Skeletal muscle cell (primary cell): ENCODE results near the gene ARHGEF28.
A peak's percentile ranks its signal among the peaks of the same experiment; 100 is the strongest.

Source experiments
- DNase-seq: peaks from one replicate; pipeline ENCODE4 v3.0.0-alpha.2; 2010; ENCODE audit warnings: low read depth
- H3K4me3 ChIP-seq: 2 replicates; pipeline ENCODE4 v1.5.1; 2011; ENCODE audit warnings: low read depth, mild to moderate bottlenecking, control low read depth, low read length, moderate library complexity

ARHGEF28 gene

DNA sequence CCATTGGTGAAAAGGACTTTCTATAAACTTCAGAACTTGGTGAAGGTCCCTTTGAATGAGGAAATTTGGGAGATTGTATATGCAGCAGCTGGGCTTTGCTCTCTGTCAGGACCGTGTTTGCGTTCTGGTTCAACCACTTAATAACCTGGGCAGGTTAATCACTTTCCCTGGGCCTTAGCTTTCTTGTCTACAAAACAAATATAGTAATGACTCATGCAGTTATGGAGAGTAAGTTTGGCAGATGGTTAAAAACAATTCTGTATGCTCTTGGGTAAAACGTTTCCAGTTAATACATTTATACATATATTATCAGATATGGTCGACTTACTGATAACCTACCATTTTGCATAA is 197.0 kb downstream of the ARHGEF28 start:
- no peak for DNase-seq

DNA sequence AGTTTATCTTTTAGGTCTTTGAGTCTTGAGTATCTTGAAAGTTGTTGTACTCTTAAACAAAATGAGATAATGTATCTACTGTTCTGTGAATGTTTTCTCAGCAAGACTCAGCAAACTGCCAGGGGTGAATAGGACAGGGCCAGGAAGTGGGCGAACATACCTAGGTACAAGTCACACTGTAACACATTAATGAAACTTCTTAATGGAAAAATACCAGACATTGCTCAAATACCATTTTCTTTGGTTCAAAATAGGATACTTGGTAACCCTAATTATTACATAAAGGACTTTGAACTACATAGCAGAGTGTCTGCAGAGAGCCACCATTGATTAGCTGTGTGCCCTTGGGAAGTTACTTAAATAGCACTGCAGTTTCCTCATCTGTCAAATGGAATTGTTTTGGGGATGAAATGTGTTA is 197.5 kb downstream of the ARHGEF28 start:
- DNase-seq: no peak
- no peak overlapping the region for H3K4me3 ChIP-seq

More for the DNA sequence above, 197.0 kb downstream of the ARHGEF28 start:
- H3K4me3 ChIP-seq: no peak overlapping the region

DNA sequence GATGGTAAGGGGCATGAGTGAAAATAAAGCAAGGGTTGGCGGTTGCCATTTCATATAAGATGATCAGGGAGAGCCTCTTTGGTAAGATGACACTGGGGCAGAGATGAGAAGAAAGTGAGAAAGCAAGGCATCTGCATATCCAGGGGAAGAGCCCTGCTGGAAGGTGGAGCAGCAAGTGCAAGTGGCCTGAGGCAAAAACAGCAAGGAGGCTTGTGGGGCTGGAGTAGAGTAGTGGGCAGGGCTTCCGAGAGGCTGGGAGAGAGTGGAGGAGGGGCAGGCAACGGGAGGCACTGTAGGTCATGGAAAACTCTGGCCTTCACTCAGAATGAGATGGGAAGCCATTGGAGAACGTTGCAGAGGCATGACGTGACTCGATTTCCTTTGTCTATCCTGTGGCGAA is 199.2 kb downstream of the ARHGEF28 start:
- H3K4me3 ChIP-seq: no peak overlapping the region
- DNase-seq: no peak

DNA sequence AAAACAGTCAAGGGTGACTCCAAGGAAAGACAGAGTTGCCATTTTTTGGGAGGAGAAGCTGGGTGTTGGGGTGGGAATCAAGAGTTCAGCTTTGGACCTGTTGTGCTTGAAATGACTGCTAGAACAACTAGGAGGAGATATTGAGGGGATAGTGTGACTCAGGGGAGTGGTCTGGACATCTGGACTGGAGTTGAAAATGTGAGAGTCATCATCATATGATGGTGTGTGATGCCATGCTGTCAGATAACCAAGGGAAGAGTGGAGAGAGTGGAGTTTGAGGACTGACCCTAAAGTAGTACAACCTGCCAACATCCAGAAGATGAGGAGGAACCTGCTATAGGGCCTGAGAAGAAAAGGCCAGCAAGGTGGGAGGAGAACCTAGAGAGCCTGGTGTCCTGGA is 199.7 kb downstream of the ARHGEF28 start:
- H3K4me3 ChIP-seq: no peak overlapping the region
- DNase-seq: no peak

DNA sequence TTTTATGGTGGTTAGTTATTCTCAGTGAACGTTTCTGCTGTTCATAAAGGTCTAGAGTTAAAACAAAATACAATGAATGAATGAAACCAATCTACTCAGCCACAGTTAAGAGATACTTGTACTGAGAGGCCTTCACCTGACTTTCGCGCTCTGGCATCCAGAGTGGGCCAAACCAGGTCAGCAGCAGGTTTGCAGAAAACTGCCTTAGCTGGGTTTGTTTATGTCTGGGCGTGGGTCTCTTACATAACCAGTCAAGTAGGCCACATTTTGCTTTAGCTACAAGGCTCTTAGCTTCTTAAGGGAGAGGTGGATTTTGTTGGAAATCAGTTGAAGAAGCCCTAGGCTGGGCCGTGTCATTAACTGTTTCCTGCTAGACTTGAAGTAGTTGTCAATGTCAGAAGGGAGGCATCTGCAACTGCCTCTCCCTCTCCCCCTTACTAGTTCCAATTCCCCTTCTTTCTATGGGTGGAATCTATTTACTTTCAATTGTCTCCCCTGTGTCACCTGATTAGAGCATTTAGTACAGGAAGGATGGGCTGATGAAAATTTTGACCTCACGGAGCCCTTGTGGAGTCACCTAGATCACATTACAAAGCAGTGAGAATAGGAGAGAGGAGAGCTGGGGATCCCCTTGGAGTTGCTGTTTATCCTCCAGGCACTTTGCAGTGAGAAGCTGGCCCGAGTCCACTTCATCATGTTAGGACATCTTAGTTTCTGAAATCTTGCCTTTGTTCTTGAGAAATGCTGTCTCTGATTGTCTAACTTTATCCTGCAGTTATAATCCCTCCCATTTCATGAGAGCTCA is 200.5 kb downstream of the ARHGEF28 start:
- peak; percentile 71 for DNase-seq
- H3K4me3 ChIP-seq: no peak overlapping the region

DNA sequence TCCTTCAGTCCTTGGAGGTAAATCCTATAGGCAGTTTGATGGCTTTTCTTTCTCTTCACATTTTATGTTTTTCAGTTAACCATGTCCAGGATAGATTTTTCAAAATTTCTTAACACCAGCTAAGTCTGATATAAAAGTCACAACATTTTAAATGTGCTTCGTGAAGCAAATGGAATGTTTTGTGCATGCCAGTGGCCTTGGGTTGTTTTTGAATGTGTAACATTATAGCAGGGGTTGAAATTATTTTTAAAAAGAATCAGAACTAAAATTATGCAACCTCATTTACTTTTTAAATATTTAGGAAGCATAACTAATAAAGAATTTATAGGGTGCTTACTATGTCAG is 201.1 kb downstream of the ARHGEF28 start:
- DNase-seq: no peak
- H3K4me3 ChIP-seq: no peak overlapping the region

DNA sequence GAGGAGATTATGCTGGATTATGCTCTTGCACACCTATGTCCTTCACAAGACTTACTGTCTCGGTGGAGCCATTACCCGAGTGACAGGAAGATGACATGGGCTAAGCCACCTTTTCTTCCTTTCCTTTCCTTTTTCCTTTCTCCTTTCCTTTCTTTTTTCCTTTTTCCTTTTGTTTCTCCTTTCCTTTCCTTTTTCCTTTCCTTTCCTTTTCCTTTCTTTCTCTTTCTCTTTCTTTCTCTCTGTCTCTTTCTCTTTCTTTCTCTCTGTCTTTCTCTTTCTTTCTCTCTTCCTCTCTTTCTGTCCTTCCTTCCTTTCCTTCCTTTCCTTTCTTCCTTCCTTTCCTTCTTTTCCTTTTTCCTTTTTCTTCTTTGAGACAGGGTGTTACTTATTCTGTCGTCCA is 202.5 kb downstream of the ARHGEF28 start:
- H3K4me3 ChIP-seq: no peak overlapping the region
- no peak for DNase-seq

DNA sequence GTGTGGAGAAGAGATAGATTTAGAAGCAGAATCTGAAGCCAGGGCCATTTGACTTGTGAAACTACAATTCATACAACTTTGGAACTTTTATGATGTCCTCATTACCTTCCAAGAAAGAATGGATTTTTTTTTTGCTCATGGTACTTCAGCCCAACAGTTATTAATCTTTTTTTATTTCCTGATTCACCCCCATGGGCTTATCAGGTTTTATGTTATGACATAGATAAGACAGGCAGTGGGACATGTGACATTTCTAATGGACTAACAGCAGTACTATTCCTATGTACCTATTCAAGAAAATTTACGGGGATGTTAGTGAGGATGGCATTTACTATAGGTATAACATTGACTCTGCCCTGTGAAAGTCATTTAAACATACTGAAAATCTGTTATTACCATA is 204.7 kb downstream of the ARHGEF28 start:
- no peak for DNase-seq

DNA sequence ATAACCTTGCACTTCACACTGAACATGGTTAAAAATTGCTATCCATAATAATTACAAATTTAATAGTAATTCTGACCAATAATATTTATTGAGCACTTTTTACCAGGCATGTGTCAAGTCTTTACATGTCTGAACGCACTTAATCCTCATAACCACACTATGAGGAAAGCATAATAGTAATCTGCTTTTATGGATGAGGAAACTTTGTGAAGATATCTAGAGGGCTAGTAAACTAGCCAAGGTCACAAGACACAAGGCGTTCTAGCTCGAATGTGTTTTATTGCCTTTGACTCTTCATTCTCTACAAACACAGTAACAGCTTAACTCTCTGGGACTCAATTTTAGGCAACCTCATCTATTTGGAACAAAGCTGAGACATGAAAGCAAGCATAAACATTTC is 205.1 kb downstream of the ARHGEF28 start:
- DNase-seq: no peak
- H3K4me3 ChIP-seq: no peak overlapping the region

More for the DNA sequence above, 204.7 kb downstream of the ARHGEF28 start:
- no peak overlapping the region for H3K4me3 ChIP-seq

DNA sequence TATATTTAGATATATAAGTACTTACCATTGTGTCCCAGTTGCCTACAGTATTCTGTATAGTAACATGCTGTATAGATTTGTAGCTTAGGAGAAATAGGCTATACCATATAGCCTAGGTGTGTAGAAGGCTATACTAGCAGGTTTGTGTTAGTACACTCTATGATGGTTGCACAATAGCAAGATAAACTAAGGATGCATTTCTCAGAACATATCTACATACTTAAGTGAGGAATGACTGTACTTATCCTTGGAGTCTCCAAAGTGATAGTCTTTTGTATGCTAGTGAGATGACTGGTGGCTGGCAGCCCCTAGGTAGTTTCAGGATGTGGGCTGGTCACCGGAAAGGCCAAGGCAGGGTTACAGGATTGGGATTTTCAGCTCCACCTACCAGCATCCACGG is 208.7 kb downstream of the ARHGEF28 start:
- H3K4me3 ChIP-seq: no peak overlapping the region
- DNase-seq: no peak

DNA sequence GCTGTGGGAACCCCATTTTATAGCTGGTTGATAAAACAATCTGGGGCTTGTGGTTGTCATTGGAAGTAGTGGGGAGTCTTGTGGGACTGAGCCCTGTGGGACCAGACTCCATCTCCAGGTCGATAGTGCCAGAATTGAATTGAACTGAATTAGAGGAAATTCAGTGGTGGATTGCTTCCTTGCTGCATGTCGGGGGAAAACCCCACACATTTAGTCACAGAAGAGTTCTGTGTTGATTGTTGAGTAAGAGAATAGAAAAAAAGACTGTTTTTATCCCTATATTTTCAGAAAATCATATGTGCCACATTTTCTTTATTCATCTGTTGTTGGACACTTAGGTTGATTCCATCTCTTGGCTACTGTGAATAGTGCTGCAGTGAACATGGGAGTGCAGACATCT is 209.7 kb downstream of the ARHGEF28 start:
- no peak overlapping the region for H3K4me3 ChIP-seq
- DNase-seq: no peak

DNA sequence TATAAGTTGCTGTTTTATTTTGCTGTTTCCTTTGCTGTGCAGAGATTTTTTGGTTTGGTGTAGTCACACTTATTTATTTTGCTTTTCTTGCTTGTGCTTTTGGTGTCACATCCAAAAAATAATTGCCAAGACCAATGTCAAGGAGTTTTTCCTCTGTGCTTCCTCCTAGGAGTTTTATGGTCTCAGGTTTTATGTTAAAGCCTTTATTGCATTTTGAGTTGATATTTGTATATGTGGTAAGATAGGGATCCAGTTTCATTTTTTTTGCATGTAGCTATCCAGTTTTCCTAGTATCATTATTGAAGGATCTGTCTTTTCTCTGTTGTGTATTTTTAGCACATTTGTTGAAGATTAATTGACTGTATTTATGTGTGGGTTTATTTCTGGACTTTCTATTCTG is 210.6 kb downstream of the ARHGEF28 start:
- H3K4me3 ChIP-seq: no peak overlapping the region
- DNase-seq: no peak

DNA sequence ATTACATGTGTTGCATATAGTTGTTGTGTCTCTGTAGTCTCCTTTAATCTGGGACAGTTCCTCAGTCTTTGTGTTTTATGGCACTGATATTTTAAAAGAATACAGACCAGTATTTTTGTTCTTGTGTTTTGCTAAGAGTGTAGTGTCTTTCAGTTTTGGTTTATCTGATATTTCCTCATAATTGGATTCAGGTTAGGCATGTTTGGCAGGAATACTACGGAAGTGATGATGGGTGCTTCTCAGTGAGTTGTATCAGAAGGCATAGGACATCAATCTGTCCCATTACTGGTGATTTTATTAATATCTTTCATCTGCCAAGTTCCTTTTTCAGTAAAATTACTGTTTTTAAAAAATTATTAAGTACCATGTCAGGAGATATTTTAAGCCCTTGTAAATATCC is 212.9 kb downstream of the ARHGEF28 start:
- no peak for DNase-seq
- no peak overlapping the region for H3K4me3 ChIP-seq

DNA sequence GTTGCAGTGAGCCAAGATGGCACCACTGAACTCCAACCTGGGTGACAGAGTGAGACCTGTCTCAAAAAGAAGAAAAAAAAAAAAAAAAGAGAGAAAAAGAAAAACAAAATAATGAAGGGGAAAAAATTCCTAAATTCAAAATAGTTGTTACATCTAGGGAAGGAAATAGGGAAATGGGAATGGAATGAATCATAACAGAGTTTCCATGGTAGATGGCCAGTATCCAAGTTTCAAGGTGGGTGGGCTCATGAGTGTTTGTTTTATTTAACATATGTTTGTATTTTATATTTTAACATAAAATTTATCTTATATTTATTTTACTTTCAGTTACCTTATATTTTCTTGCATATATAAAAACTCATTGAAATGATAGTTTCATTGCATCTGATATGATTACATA is 215.6 kb downstream of the ARHGEF28 start:
- no peak overlapping the region for H3K4me3 ChIP-seq
- no peak for DNase-seq

DNA sequence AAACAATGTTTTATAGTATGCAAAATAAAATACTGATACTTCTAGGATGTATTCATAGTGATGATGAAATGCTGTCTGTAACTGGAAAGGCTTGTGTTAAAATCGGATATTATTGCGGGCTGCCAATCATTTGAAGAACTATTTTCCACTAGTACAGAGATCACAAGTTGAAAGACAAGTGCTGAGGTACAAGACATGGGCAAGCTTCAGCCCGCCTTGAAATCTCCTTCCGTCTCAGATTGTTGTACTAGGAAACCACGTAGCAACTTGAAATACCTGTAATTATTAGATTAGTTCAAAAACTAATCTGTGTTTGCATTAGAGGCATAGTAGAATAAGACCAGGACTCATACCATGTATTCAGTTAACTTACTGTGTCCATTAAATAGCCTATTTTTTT is 218.2 kb downstream of the ARHGEF28 start:
- no peak for DNase-seq
- no peak overlapping the region for H3K4me3 ChIP-seq

DNA sequence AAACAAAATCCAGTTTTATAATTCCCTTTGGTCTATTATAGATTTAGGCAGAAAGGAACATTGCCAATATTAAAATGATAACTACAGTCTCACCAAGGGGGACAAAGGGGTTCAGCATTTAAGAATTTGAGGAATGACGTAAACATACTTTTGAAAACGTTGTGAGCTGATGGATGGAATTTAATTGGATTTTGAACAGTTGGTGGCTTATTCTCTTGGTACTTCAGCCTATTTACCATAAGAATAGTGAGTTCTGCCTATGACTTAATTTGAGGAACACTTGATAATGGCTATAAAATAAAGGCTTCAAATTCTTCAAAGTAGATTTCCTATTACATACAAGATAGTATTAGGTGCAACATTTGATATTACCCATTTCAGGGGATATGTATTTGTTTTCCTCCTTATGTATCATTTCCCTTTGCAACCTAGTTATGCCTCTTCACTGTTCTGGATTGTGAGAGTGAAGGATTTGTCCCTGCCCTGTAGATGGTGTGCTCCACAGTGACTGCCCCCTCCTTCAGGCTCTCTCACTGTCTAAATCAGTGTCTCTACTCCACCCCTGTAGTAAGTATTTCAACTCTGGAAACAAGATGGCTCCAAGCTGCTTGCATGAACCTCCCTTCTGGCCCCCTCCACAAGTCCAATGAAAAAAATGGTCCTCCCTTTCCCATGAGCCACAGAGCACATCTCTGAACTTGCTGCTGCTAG is 225.6 kb downstream of the ARHGEF28 start:
- DNase-seq: no peak
- no peak overlapping the region for H3K4me3 ChIP-seq

DNA sequence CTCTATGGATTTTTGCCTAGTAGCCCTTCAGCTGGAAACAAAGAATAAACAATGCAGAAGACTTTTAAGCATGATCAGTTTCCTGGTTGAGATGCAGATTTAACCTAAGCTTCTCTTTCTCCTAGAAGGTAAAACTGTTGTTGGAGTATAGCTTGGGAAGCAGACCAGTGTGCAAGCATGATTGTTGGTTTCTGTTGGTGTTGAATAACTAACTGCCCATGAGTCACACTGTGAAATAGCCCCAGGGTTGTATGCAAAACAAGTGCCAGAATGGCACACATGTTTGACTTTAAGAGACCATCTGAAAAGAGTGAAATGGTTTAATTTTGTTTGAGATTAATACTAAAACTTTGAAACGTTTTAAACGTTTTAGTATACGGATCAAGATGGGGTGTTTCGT is 227.1 kb downstream of the ARHGEF28 start:
- H3K4me3 ChIP-seq: no peak overlapping the region
- no peak for DNase-seq

DNA sequence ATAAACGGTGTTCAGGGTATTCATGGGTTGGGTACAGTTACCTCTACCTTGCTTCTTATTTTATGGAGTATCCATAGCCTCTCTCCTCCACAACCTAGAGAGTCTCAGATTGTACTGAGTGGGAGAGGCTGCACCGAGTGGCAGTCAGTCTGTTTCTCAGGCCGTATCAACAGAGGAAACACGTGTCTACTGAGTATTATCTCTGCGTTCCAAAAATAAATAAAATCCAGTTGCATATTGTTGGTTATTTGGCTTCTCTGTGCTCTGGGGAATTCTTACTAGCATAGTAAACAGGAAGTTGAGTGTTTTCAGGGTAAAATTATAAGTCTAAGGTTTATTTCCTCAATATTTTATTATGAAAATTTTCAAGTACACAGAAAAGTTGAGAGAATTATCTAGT is 231.0 kb downstream of the ARHGEF28 start:
- DNase-seq: no peak
- H3K4me3 ChIP-seq: no peak overlapping the region

DNA sequence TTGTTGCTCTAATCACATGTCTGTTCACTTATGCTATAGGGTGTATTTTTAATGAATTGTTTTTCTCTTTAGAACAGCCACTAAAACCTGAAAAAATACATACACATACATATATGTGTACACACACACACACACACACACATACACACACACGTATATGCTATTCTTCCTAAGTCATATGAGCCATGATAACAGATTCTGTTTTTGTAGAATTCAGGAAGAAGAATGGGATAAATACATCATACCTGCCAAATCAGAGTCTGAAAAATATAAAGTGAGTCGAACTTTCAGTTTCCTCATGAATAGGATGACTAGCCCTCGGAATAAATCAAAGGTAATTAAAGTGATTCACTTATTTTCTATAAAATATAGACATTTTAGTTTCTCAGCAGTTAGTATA is 231.4 kb downstream of the ARHGEF28 start:
- no peak overlapping the region for H3K4me3 ChIP-seq
- no peak for DNase-seq

DNA sequence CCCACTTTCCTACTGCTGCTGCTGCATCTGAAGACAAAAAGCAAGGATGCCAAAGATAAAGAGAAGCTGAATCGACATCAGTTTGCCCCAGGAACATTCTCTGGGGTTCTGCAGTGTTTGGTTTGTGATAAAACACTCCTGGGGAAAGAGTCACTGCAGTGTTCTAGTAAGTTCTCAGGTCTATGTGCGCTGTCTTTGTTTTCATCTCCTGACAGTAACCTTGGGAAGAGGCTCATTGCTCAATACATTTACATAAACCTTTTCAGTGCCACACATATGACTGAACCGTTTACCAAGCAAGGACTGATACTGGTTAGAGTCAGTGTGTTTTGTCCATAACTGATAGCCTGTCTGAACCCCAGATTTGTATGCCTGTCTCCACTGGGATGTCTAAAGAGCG is 232.1 kb downstream of the ARHGEF28 start:
- no peak for DNase-seq
- H3K4me3 ChIP-seq: no peak overlapping the region

DNA sequence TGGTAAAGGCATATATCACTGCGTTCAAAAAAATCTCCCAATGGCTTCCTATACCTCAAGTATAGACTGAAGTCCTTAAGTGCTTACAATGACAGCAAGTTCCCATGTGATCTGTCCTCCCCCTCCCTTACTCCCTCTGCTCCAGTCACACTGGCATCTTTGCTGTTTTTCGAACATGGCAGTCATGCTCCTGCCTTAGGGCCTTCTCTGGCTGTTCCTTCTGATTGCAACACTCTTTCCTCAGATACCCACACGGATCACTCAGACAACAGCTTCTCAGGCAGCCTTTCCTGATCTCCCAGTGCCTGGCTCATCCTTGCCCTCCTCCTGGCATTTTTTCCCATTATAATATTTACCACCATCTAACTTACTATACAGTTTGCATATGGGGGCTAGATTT is 232.8 kb downstream of the ARHGEF28 start:
- H3K4me3 ChIP-seq: no peak overlapping the region
- DNase-seq: no peak
